ENCODE measurements around the gene ANKRD6. TPM values are rescaled to one million over a fixed set of nuclear protein-coding genes. Genes with fewer than 3 reads are reported as not detected.

ANKRD6 gene
- total and polyA plus RNA-seq, 2 donors (not counting 3 experiments of a cell fraction or from before 2014, with no cell fraction given) = 3.4 to 9.6 TPM

DNA sequence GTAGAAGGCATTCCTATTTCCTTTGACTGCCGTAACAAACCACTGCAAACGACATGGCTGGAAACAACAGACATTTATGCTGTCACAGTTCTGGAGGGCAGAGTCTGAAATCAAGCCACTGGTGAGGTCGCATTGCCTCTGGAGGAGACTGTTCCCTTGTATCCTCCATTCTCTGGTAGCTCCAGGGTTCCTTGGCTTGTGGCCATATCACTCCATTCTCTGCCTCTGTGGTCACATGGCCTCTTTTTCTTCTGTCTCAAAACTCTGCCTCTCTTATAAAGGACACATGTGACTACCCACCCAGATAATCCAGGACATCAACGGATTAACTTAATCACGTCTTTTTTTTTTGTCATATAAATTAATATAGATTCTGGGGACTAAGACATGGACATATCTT, 121.2 kb downstream of the ANKRD6 start:
- Histone ChIP-seq H3K27me3 (ENCODE audit: control insufficient read depth in 2 of 2, insufficient read depth in 2 of 2, low read length in 2 of 2) (peaks cover 0 to 2% of the 10 kb centered on the region in 2 experiments), H3K4me3 (replicated peaks in 1 of 3; ENCODE audit: insufficient read depth in 1 of 3, low read depth in 1 of 3, low read length in 3 of 3) (no peak overlapping the region), H3K79me2 (ENCODE audit: control insufficient read depth, insufficient read depth, low read length) (no peaks in the 10 kb centered on the region), H4K20me1 (replicated peaks; ENCODE audit: control insufficient read depth, extremely low read depth, insufficient read depth, low read length) (no peaks in the 10 kb centered on the region), H3K9ac (replicated peaks; ENCODE audit: extremely low read depth, insufficient read depth, low read length) (no peak overlapping the region), H3K4me2 (ENCODE audit: insufficient read depth, low read length) (no peak overlapping the region), H3K9me1 (replicated peaks; ENCODE audit: control insufficient read depth, extremely low read depth, insufficient read depth, low read length) (no peaks in the 10 kb centered on the region), H3K4me1 (ENCODE audit: control insufficient read depth, extremely low read depth, insufficient read depth, low read length) (no peaks in the 10 kb centered on the region), H3K9me3 (replicated peaks; ENCODE audit: control insufficient read depth, insufficient read depth, low read length) (no peaks in the 10 kb centered on the region), H3K27ac (ENCODE audit: insufficient read depth, low read depth, low read length) (no peak overlapping the region), H2AFZ (ENCODE audit: low read depth, low read length) (no peak overlapping the region), H3K36me3 (ENCODE audit: control insufficient read depth in 2 of 2, extremely low read depth in 1 of 2, insufficient read depth in 2 of 2, low read length in 2 of 2) (no peaks in the 10 kb centered on the region)
- no peak for TF ChIP-seq POLR2AphosphoS5 (IDR thresholded peaks at IDR 0.05; ENCODE audit: insufficient read depth, low read depth, low read length)
- FAIRE-seq = no peak
- dilution Hi-C loops (cut with MboI; ENCODE audit: extremely low pct_ligation_motif_present, low sequenced_read_pairs) (no loop called here), intact Hi-C loops (cut with micrococcal nuclease) (no loop called here)
- no peak for DNase-seq (ENCODE audit: low read depth, low spot score)
- POLR2A ChIA-PET = no interaction called here
- CTCF ChIA-PET = no interaction called here
- BruUV-seq (replicated peaks) = no TSS peak

DNA sequence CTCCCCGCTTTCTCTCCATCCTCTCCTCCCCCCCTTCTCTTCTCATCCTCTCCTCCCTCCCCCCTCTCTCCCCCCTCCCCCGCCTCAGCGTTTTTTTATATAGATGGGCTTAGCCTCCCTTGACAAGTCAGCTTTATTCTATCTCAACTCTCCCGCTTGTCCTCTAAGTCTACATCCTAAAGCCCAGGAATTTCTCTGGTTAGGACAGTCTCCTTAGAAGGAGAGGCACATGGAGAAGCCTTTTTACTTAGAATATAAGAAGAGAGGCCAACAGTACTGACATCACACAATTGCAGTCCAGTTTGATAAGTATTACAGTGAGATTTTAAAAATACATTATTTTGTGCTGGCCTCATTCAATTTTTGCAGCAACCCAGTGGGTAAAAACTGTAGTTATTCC, 122.1 kb downstream of the ANKRD6 start:
- FAIRE-seq (no peak), DNase-seq (ENCODE audit: low read depth, low spot score) (no peak)
- ChIA-PET CTCF (no interaction called here), POLR2A (no interaction called here)
- H3K4me3 ChIP-seq (replicated peaks in 1 of 3; ENCODE audit: insufficient read depth in 1 of 3, low read depth in 1 of 3, low read length in 3 of 3) = no peak overlapping the region
- no peak overlapping the region for H3K27ac ChIP-seq (ENCODE audit: insufficient read depth, low read depth, low read length)
- H3K36me3 ChIP-seq (ENCODE audit: control insufficient read depth in 2 of 2, extremely low read depth in 1 of 2, insufficient read depth in 2 of 2, low read length in 2 of 2) = no peaks in the 10 kb centered on the region
- H3K9me1 ChIP-seq (replicated peaks; ENCODE audit: control insufficient read depth, extremely low read depth, insufficient read depth, low read length) = no peaks in the 10 kb centered on the region
- H3K27me3 ChIP-seq (ENCODE audit: control insufficient read depth in 2 of 2, insufficient read depth in 2 of 2, low read length in 2 of 2) = peaks cover 0 to 2% of the 10 kb centered on the region in 2 experiments
- H4K20me1 ChIP-seq (replicated peaks; ENCODE audit: control insufficient read depth, extremely low read depth, insufficient read depth, low read length) = no peaks in the 10 kb centered on the region
- H3K9me3 ChIP-seq (replicated peaks; ENCODE audit: control insufficient read depth, insufficient read depth, low read length) = no peaks in the 10 kb centered on the region
- H3K79me2 ChIP-seq (ENCODE audit: control insufficient read depth, insufficient read depth, low read length) = no peaks in the 10 kb centered on the region
- no peak overlapping the region for H2AFZ ChIP-seq (ENCODE audit: low read depth, low read length)
- dilution Hi-C loops (cut with MboI; ENCODE audit: extremely low pct_ligation_motif_present, low sequenced_read_pairs) = no loop called here
- intact Hi-C loops (cut with micrococcal nuclease) = no loop called here
- no peaks in the 10 kb centered on the region for H3K4me1 ChIP-seq (ENCODE audit: control insufficient read depth, extremely low read depth, insufficient read depth, low read length)
- TF ChIP-seq MAX (IDR thresholded peaks at IDR 0.05; ENCODE audit: insufficient read depth, insufficient read length) (no peak), EZH2 (IDR thresholded peaks at IDR 0.05; ENCODE audit: borderline replicate concordance, low read depth, low read length, severe bottlenecking) (no peak), POLR2A (IDR thresholded peaks at IDR 0.05; ENCODE audit: low read depth, low read length) (no peak), MYC (IDR thresholded peaks at IDR 0.05; ENCODE audit: low read depth, low read length) (no peak), POLR2AphosphoS5 (IDR thresholded peaks at IDR 0.05; ENCODE audit: insufficient read depth, low read depth, low read length) (no peak), CTCF (IDR thresholded peaks at IDR 0.05; ENCODE audit: extremely low read depth in 1 of 2, insufficient read depth in 1 of 2, low read depth in 1 of 2, low read length in 2 of 2) (no peak), GATA2 (IDR thresholded peaks at IDR 0.05; ENCODE audit: insufficient read depth, insufficient read length, low read depth, low read length) (no peak), FOS (IDR thresholded peaks at IDR 0.05; ENCODE audit: borderline replicate concordance, insufficient read depth, low read length) (no peak), JUN (IDR thresholded peaks at IDR 0.05; ENCODE audit: borderline replicate concordance, insufficient read depth, insufficient read length, low read depth) (no peak)
- H3K4me2 ChIP-seq (ENCODE audit: insufficient read depth, low read length) = no peak overlapping the region
- BruUV-seq (replicated peaks) = no TSS peak
- no peak overlapping the region for H3K9ac ChIP-seq (replicated peaks; ENCODE audit: extremely low read depth, insufficient read depth, low read length)
